DMS79 treated with DMSO at 0.1 percent for 48 hours (cell line): ENCODE data around the gene OMD.

Source experiments
- DNase-seq: peaks from one replicate; lab custom pipeline; 2025; lab: John Stamatoyannopoulos, UW

OMD gene

GRCh38 chr9:92424340-92424739 lies at the start of gene OMD:
TSS of gene OMD (minus strand) at chr9:92424471. CDS start at chr9:92417558, 6,913 bp downstream.
- no peak for DNase-seq

GRCh38 chr9:92468206-92468605 lies 43.9 kb upstream of the OMD start:
- no peak for DNase-seq

GRCh38 chr9:92467511-92467910 lies 43.2 kb upstream of the OMD start:
- no peak for DNase-seq

GRCh38 chr9:92467041-92467440 lies 42.8 kb upstream of the OMD start:
- DNase-seq: no peak

- DNase-seq: no peak
These were observed 39.7 kb upstream of the OMD start for GRCh38 chr9:92463984-92464383.

- DNase-seq: no peak
These were observed 39.1 kb upstream of the OMD start for GRCh38 chr9:92463387-92463786.

- no peak for DNase-seq
These were observed 33.3 kb upstream of the OMD start for GRCh38 chr9:92457576-92457975.

GRCh38 chr9:92455217-92455616 lies 30.9 kb upstream of the OMD start:
- DNase-seq: no peak

- no peak for DNase-seq
These were observed 22.3 kb upstream of the OMD start for GRCh38 chr9:92446536-92446935.

- DNase-seq: no peak
These were observed 20.6 kb upstream of the OMD start for GRCh38 chr9:92444841-92445240.

GRCh38 chr9:92440751-92441046 lies 16.4 kb upstream of the OMD start:
- no peak for DNase-seq

- DNase-seq: no peak
These were observed 15.9 kb upstream of the OMD start for GRCh38 chr9:92439921-92440750.

- no peak for DNase-seq
These were observed 14.7 kb upstream of the OMD start for GRCh38 chr9:92438900-92439526.

- no peak for DNase-seq
These were observed 11.0 kb upstream of the OMD start for GRCh38 chr9:92435263-92435662.

GRCh38 chr9:92432972-92433548 lies 8.8 kb upstream of the OMD start:
- no peak for DNase-seq

- no peak for DNase-seq
These were observed 8.1 kb upstream of the OMD start for GRCh38 chr9:92432350-92432749.

GRCh38 chr9:92429836-92430235 lies 5.6 kb upstream of the OMD start:
- DNase-seq: no peak

- no peak for DNase-seq
These were observed 2.4 kb upstream of the OMD start for GRCh38 chr9:92426501-92427145.

- DNase-seq: no peak
These were observed 1.2 kb upstream of the OMD start for GRCh38 chr9:92425474-92425873.

- no peak for DNase-seq
These were observed 659 bp downstream of the OMD start for GRCh38 chr9:92423612-92424011.

- DNase-seq: no peak
These were observed 1.5 kb downstream of the OMD start for GRCh38 chr9:92422611-92423338.

GRCh38 chr9:92414566-92414965 lies 9.7 kb downstream of the OMD start:
- no peak for DNase-seq
